ENCODE data around the gene RALA. TPM values are rescaled to one million over a fixed set of nuclear protein-coding genes. Genes with fewer than 3 reads are reported as not detected.

The RALA gene
- total RNA-seq, 1 experiment from 2014 or later, result 41.7 TPM

DNA sequence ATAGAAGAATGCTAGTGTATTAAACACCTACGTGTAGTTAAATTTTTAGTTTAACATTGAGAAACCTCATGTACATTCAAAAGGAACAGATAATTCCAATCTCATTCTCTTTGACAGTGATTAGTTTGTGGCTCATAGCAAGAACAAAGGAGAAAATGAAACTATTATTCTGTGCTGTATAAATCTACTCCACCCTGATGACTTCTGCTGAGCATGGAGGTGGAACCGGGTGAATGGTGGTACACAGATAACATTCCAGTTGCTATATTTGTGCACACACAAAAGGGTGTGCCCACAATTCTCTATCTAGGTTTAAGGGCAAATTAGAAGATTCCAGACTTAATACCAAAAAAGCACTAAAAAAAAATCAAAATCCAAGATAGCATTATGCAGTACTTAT, 17.0 kb upstream of the RALA start:
- Histone ChIP-seq H3K9me3 (no peaks in the 10 kb centered on the region), H3K4me1 (no peaks in the 10 kb centered on the region), H3K4me3 (ENCODE audit: low read depth, low read length) (no peak overlapping the region), H3K27me3 (replicated peaks; ENCODE audit: control insufficient read depth, insufficient read depth, low read length) (no peaks in the 10 kb centered on the region; the same call in 1 of the 2 replicates), H3K36me3 (ENCODE audit: control insufficient read depth, insufficient read depth, low read length) (no peaks in the 10 kb centered on the region)
- no peak for DNase-seq
- BruUV-seq (replicated peaks), result no TSS peak
- intact Hi-C loops (cut with micrococcal nuclease; ENCODE audit: unreplicated experiment), result no loop called here
- CTCF ChIA-PET, result no interaction called here
- no peaks in the 10 kb centered on the region for H3K27me3 Mint-ChIP-seq (ENCODE audit: insufficient read depth, unreplicated experiment)
- H3K4me1 Mint-ChIP-seq (ENCODE audit: low read depth, unreplicated experiment), result peaks cover 7% of the 10 kb centered on the region
- TF ChIP-seq, protein P1, sequence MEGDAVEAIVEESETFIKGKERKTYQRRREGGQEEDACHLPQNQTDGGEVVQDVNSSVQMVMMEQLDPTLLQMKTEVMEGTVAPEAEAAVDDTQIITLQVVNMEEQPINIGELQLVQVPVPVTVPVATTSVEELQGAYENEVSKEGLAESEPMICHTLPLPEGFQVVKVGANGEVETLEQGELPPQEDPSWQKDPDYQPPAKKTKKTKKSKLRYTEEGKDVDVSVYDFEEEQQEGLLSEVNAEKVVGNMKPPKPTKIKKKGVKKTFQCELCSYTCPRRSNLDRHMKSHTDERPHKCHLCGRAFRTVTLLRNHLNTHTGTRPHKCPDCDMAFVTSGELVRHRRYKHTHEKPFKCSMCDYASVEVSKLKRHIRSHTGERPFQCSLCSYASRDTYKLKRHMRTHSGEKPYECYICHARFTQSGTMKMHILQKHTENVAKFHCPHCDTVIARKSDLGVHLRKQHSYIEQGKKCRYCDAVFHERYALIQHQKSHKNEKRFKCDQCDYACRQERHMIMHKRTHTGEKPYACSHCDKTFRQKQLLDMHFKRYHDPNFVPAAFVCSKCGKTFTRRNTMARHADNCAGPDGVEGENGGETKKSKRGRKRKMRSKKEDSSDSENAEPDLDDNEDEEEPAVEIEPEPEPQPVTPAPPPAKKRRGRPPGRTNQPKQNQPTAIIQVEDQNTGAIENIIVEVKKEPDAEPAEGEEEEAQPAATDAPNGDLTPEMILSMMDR (IDR thresholded peaks at IDR 0.05; ENCODE audit: insufficient read depth in 1 of 2, low read depth in 1 of 2, low read length in 1 of 2, severe bottlenecking in 1 of 2, unreplicated experiment in 1 of 2), result no peak
- H3K9me3 Mint-ChIP-seq (ENCODE audit: unreplicated experiment), result no peaks in the 10 kb centered on the region
- no peak overlapping the region for H3K4me3 Mint-ChIP-seq (ENCODE audit: unreplicated experiment)
- POLR2A ChIA-PET, result no interaction called here
- H3K36me3 Mint-ChIP-seq (ENCODE audit: insufficient read depth, unreplicated experiment), result no peaks in the 10 kb centered on the region
- H3K27ac Mint-ChIP-seq (ENCODE audit: unreplicated experiment), result no peak overlapping the region

DNA sequence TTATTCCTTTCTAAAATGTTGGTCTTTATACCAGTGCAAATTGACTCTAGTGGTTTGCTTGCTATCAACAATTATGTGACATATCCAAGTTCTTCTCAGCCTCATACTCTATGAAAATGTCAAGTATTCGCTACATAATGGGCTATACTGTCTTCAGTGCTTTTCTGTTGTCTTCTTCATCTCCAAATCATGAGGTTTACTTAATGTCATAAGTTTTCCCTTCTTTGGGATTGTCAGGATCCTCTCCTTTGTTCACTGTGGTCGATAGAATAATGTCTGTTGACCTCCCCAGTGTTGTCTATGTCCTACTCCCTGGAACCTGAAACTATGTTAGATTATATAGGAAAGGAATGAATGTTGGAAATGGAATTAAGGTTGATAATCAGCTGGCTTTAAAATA, 16.4 kb upstream of the RALA start:
- Mint-ChIP-seq H3K4me1 (ENCODE audit: low read depth, unreplicated experiment) (peaks cover 7% of the 10 kb centered on the region), H3K9me3 (ENCODE audit: unreplicated experiment) (no peaks in the 10 kb centered on the region), H3K4me3 (ENCODE audit: unreplicated experiment) (no peak overlapping the region), H3K36me3 (ENCODE audit: insufficient read depth, unreplicated experiment) (no peaks in the 10 kb centered on the region), H3K27ac (ENCODE audit: unreplicated experiment) (no peak overlapping the region), H3K27me3 (ENCODE audit: insufficient read depth, unreplicated experiment) (no peaks in the 10 kb centered on the region)
- BruUV-seq (replicated peaks), result no TSS peak
- Histone ChIP-seq H3K9me3 (no peaks in the 10 kb centered on the region), H3K36me3 (ENCODE audit: control insufficient read depth, insufficient read depth, low read length) (no peaks in the 10 kb centered on the region), H3K4me1 (no peaks in the 10 kb centered on the region), H3K27me3 (replicated peaks; ENCODE audit: control insufficient read depth, insufficient read depth, low read length) (no peaks in the 10 kb centered on the region; the same call in 1 of the 2 replicates), H3K4me3 (ENCODE audit: low read depth, low read length) (no peak overlapping the region)
- DNase-seq, result no peak
- intact Hi-C loops (cut with micrococcal nuclease; ENCODE audit: unreplicated experiment), result no loop called here
- ChIA-PET POLR2A (no interaction called here), CTCF (no interaction called here)
- TF ChIP-seq, protein P1 (IDR thresholded peaks at IDR 0.05; ENCODE audit: insufficient read depth in 1 of 2, low read depth in 1 of 2, low read length in 1 of 2, severe bottlenecking in 1 of 2, unreplicated experiment in 1 of 2), result no peak

DNA sequence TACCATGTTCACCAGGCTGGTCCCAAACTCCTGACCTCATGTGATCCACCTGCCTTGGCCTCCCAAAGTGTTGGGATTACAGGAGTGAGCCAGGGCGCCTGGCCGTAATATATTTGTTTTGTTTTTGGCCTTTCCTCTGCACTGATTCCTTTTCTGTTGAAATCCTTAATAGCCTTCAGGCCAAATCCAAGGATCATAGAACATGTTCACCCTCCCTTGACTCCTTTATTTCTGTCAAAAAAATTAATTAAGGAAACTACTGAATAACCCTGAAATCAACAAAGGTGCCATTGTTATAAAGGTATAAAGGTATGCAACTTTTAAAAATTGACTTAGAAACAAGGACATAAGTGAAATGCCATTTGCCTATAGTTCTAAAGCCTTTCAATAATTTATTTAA, 15.5 kb upstream of the RALA start:
- ChIA-PET CTCF (no interaction called here), POLR2A (no interaction called here)
- Mint-ChIP-seq H3K27me3 (ENCODE audit: insufficient read depth, unreplicated experiment) (no peaks in the 10 kb centered on the region), H3K4me3 (ENCODE audit: unreplicated experiment) (no peak overlapping the region), H3K9me3 (ENCODE audit: unreplicated experiment) (no peaks in the 10 kb centered on the region), H3K36me3 (ENCODE audit: insufficient read depth, unreplicated experiment) (no peaks in the 10 kb centered on the region), H3K27ac (ENCODE audit: unreplicated experiment) (no peak overlapping the region), H3K4me1 (ENCODE audit: low read depth, unreplicated experiment) (peaks cover 7% of the 10 kb centered on the region)
- Histone ChIP-seq H3K4me1 (no peaks in the 10 kb centered on the region), H3K9me3 (no peaks in the 10 kb centered on the region), H3K36me3 (ENCODE audit: control insufficient read depth, insufficient read depth, low read length) (no peaks in the 10 kb centered on the region), H3K4me3 (ENCODE audit: low read depth, low read length) (no peak overlapping the region), H3K27me3 (replicated peaks; ENCODE audit: control insufficient read depth, insufficient read depth, low read length) (no peaks in the 10 kb centered on the region; the same call in 1 of the 2 replicates)
- no peak for DNase-seq
- intact Hi-C loops (cut with micrococcal nuclease; ENCODE audit: unreplicated experiment), result no loop called here
- TF ChIP-seq, protein P1 (IDR thresholded peaks at IDR 0.05; ENCODE audit: insufficient read depth in 1 of 2, low read depth in 1 of 2, low read length in 1 of 2, severe bottlenecking in 1 of 2, unreplicated experiment in 1 of 2), result no peak
- BruUV-seq (replicated peaks), result no TSS peak

Data from Caco-2 (cell line).